ENCODE results near the gene C9orf153. TPM values are rescaled to one million over a fixed set of nuclear protein-coding genes. Genes with fewer than 3 reads are reported as not detected.
"Not testable (repeated sequence)": the region's sequence is repeated elsewhere in the genome, so short reads cannot be mapped to it uniquely, and the experiment has no call there.

Gene C9orf153
- total RNA-seq: not detected in 2 replicates

DNA sequence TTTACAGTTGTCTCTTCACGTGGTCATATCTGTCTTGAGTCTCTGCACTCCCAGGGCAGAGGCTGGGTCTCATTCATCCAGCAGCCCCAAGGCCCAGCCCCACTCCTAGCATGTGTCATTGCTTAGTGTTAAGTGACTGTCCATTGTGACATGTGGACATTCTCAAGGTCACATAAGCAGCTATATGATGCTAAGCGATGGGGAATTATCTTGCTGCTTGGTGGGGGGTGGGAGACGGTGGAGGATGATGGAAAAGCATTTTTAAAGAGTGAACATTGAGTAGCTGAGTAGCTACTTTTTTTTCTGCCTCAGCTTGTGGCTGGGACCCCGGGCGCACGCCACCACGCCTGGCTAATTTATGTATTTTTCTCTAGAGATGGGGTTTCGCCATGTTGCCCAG is at the start of gene C9orf153:
C9orf153 (minus strand) TSS at position 101 of the 400 bp plus-strand sequence. CDS start 30,054 bp downstream, outside the sequence.
- H3K4me3 ChIP-seq (ENCODE audit: low read depth, low read length): no peak within 1 kb of the TSS
- no peak for TF ChIP-seq CTCF (conservative IDR thresholded peaks at IDR 0.05; ENCODE audit: low read depth, low read length)
- DNase-seq (ENCODE audit: low read depth): no peak

DNA sequence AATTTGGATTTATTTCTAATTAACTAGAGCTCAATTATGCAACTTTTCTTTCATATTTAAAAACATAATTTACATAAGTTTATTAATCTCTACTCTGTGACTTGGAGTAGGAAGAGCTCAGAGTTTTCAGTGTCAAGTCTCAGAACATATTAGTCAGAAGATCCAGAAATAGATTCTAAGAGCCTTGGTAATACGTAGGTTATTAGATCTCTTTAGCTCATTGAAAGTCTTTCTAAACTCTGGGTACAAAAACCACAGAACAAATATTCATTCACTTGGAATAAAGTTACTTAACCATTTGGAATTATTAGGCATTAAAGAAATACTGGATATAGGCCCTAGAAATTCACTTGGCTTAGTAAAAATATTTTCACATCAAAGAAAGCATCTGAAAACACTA is 49.2 kb upstream of the C9orf153 start:
- no peak for TF ChIP-seq CTCF (conservative IDR thresholded peaks at IDR 0.05; ENCODE audit: low read depth, low read length)
- H3K4me3 ChIP-seq (ENCODE audit: low read depth, low read length): no peak overlapping the region
- DNase-seq (ENCODE audit: low read depth): no peak

GRCh38 chr9:86304236-86304730 is 44.8 kb upstream of the C9orf153 start:
- DNase-seq (ENCODE audit: low read depth): no peak
- no peak overlapping the region for H3K4me3 ChIP-seq (ENCODE audit: low read depth, low read length)
- TF ChIP-seq CTCF (conservative IDR thresholded peaks at IDR 0.05; ENCODE audit: low read depth, low read length): no peak

DNA sequence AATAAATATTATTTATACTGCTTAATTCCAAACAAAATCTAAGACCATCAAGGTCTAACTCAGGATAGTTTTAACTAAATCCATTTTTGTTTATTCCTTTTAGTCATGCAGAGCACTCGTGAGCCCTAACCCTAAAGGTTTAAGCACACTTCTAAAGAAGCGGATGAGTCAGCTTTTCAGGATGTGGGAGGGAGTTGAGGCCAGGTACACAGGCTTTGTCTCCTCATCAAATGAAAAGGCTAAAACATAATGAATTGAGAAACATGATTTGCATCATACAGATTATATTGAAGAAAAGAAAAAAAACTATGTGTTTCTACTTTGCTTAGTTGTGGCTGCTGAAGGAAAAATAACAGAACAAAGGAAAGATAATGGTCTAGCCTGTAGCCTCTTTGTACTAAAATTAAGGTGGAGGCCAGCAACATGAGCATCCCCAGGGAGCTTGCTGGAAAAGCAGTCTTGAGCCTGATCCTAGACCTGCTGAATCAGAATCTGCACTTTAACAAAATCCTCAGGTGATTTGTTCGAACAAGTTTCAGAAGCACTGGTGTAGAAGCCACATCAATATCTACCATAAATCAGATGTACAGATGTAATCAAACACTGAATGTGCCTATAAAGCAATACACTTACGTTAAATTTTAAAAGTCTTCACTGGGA is 44.0 kb upstream of the C9orf153 start:
- no peak for DNase-seq (ENCODE audit: low read depth)
- H3K4me3 ChIP-seq (ENCODE audit: low read depth, low read length): no peak overlapping the region
- no peak for TF ChIP-seq CTCF (conservative IDR thresholded peaks at IDR 0.05; ENCODE audit: low read depth, low read length)

DNA sequence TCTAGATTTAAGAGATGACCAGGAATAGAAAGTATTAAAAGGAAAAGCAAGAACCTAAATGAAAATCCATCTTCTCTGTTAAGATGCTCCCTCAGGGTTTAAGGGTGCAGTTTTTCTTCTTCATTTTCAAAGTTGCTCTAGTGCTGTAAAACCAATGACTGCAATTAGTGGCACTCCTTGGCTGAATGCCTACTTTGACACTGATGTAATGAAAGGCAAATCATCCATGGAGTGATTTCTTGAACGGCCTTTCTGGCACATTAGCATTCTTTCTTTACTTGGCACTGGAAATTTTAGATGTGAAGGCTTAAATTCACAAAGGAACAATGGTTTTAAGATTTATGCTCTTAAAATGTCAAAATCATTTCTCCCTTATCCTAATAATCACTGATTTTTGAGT is 42.2 kb upstream of the C9orf153 start:
- H3K4me3 ChIP-seq (ENCODE audit: low read depth, low read length): no peak overlapping the region
- TF ChIP-seq CTCF (conservative IDR thresholded peaks at IDR 0.05; ENCODE audit: low read depth, low read length): no peak
- no peak for DNase-seq (ENCODE audit: low read depth)

- TF ChIP-seq CTCF (conservative IDR thresholded peaks at IDR 0.05; ENCODE audit: low read depth, low read length): no peak
- no peak for DNase-seq (ENCODE audit: low read depth)
- no peak overlapping the region for H3K4me3 ChIP-seq (ENCODE audit: low read depth, low read length)
Observed at GRCh38 chr9:86300701-86301100, 41.2 kb upstream of the C9orf153 start.

- no peak overlapping the region for H3K4me3 ChIP-seq (ENCODE audit: low read depth, low read length)
- no peak for TF ChIP-seq CTCF (conservative IDR thresholded peaks at IDR 0.05; ENCODE audit: low read depth, low read length)
- no peak for DNase-seq (ENCODE audit: low read depth)
Observed at GRCh38 chr9:86298873-86299272, 39.4 kb upstream of the C9orf153 start.

DNA sequence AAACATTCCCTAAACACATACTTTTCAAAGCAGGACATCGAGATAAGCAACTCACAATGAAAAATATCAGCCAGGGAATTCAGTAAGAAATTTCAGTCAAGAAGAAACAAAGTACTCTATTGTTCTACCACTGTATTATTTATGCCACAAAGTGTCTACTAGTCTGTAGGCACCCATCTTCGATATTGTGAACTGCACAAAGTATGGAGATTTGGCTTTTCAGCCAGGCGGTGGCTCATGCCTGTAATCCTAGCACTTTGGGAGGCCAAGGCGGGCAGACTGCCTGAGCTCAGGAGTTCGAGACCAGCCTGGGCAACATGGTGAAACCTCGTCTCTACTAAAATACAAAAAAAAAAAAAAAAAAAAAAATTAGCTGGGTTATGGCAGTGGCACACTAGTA is 30.9 kb upstream of the C9orf153 start:
- not testable (repeated sequence) for H3K4me3 ChIP-seq (ENCODE audit: low read depth, low read length); DNase-seq (ENCODE audit: low read depth)

Measured in epithelial cell of proximal tubule (primary cell).